Stimulated activated CD4-positive, alpha-beta T cell treated with anti-CD3 and anti-CD28 coated beads, TNF-alpha, amount 100 ng/mL, for 1 hour (primary cell): ENCODE results near the gene NLRC3.
A peak's percentile ranks its signal among the peaks of the same experiment; 100 is the strongest.
"Not testable (repeated sequence)": the region's sequence is repeated elsewhere in the genome, so short reads cannot be mapped to it uniquely, and the experiment has no call there.

ENCODE experiments used
- DNase-seq, 3 donors: peaks; one replicate each; pipeline ENCODE4 v3.0.0-alpha.2; 2020; ENCODE audit warnings: low read depth in 3 of 3, low spot score in 1 of 3

NLRC3 gene

DNA sequence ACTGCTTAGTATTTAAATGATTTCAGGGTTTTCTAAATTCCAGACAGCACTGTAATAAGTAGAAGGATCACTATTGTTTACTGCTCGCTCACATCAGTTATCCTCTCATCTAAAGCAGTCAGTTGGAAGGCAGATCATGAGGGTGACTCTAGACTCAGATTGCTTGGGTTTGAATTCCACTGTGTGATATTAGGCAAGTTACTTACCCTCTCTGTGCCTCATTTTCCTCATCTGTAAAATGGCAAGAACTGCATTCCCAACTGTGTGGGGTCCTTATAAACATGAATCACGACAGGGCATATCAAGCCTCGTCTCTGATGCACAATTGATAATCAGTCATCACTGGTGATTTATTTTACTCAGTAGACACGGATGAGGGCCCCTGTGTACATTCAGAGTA is 61.3 kb downstream of the NLRC3 start:
- DNase-seq, result no peak

DNA sequence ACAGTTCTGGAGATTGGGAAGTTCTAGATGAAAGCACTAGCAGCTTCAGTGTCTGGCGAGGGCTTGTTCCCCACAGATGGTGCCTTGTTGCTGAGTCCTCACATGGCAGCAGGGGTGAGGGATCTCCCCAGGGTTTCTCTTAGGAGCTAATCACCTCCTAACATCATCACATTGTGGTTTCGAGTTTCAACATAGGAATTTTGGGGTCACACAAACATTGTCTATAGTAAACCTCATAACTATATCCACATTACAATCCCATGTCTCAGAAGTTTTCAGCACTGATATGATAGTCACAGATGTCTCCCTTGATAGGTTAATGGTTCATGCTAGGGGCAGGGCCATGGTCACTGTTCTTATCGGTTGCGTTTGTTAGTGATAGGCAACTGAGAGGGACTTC is 62.6 kb downstream of the NLRC3 start:
- no peak for DNase-seq

GRCh38 chr16:3513892-3514583 is 63.2 kb downstream of the NLRC3 start:
- no peak for DNase-seq

GRCh38 chr16:3511286-3512180 is 65.7 kb downstream of the NLRC3 start:
- no peak for DNase-seq

DNA sequence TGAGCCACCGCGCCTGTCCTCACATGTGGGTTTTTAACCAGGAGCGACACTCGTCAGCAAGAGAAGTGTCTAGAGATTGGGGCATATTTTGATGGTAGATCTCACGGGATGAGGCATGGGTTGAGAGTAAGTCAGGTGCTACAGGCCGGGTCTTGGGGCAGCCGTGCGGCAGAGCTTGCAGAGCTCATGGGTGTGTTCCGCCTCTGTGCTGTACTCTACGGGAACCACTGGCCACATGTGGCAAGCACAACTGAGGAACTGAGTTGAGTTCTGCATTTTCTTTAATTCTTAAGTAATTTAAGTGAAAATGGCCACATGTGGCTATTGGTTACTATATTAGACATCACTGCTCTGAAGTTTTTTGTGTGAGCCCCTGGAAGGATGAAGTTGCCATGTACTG is 66.8 kb downstream of the NLRC3 start:
- no peak for DNase-seq

GRCh38 chr16:3509470-3509928 is 67.7 kb downstream of the NLRC3 start:
- DNase-seq, result peak; percentile 21 to 61 (median 55)

- DNase-seq, result no peak
These were observed 68.5 kb downstream of the NLRC3 start for GRCh38 chr16:3508736-3509135.

DNA sequence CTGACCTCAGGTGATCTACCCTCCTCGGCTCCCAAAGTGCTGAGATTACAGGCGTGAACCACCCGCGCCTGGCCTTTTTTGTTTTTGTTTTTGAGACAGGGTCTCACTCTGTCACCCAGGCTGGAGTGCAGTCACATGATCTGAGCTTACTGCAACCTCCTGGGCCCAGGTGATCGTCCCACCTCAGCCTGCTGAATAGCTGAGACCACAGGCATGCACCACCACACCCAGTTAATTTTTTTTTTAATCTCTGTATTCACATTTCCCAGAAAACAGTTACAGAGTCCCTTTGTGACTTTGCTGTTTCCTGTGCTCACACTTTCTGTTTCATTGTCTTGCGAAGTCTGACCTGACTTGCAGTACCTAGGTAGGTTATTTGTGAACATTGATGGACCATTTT is 73.7 kb downstream of the NLRC3 start:
- peak in 2 of 3 donors; percentile 15 to 27 for DNase-seq

- DNase-seq, result no peak
These were observed 75.3 kb downstream of the NLRC3 start for GRCh38 chr16:3501783-3502400.

GRCh38 chr16:3501412-3501761 is 75.8 kb downstream of the NLRC3 start:
- not testable (repeated sequence) for DNase-seq

- no peak for DNase-seq
These were observed 78.2 kb downstream of the NLRC3 start for GRCh38 chr16:3498988-3499387.

- no peak for DNase-seq
These were observed 79.4 kb downstream of the NLRC3 start for GRCh38 chr16:3497771-3498170.

- no peak for DNase-seq
These were observed 80.8 kb downstream of the NLRC3 start for GRCh38 chr16:3496386-3496785.

DNA sequence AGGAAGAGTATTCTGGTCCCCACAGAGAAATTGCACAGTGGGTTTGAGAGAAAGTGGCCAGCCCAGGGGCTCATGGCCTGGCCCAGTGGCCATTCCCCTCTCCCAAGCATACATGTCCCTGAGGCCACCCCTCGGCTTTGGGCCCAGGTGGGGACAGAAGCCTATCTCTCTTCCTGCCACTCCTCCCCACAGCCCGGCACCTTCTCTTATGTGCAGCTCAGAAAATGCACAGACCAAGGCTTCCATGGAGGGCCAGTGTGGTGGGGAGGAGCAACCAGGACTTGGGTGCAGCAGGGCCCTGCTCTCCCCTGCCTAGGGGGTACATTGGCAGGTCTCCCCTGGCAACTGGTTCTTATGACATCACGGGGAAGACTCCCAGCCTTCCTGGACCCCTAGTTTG is 82.0 kb downstream of the NLRC3 start, which contains the start of gene C16orf90:
Gene C16orf90, minus strand, starts transcription at position 314 of the 400 bp plus-strand sequence. Its CDS starts 68 bp downstream, at position 246.
- DNase-seq, result no peak

DNA sequence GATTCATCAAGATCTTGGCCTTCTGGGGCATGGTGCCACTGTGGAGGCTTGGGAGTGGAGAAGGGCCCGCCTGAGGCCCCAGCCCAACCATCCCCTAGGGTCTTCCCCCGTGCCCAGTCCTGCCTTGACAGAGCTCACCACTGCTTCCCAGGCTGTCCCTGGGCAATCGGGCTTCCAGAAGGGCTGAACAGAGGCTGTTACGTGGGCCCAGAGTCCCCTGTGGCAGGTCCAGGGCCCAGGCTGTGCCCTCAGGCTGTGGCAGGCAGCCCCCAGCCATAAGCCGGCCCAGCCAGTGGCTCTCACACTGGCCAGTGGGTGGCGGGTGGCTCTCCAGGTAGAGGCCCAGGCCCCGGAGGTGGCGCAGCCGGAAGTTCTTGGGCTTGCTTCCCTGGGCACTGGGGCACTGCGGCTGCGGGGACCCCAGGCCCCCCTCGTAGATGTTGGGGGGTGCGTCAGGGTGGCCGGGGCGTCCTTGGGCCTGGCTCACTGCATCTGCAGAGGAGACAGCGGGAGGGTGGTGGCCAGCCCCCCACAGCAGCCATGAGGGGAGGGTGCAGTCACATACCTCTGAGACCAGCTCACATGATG is 82.7 kb downstream of the NLRC3 start:
- DNase-seq, result no peak

- DNase-seq, result no peak
These were observed 84.8 kb downstream of the NLRC3 start for GRCh38 chr16:3492356-3492755.

DNA sequence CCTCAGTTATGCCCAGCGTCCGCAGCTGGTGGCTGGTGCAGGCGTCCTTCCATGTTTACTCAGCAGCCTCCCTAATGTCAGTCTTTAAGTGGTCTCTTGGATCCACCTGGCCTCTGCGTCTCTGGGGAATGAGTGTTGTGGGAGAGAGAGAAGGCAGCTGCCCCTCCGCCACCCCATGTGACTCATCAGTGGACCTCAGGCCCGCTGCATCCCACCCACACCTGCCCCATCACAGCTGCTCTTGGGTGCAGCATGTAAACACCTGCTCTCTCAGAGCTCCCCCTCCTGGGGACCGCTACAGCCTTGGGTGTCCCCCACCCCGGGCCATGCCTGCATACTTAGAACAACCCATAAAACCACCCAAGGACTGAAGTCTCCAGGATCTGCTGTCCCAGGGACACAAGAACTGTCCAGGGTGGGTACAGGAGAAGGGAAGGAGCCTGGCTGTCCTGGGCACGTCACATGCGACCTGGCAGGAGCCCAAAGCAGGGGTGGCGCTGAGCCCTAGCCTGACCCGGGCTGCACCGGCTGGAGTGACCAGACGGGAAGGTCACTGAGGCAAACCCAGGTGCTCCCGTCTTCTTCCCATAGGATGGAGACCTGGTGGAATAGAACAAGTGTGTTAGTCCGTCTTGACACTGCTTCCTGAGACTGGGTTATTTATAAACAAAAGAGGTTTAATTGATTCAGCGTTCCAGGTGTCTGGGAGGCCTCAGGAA is 86.1 kb downstream of the NLRC3 start:
- DNase-seq, result no peak
